ENCODE results near the gene SLC30A7.

The SLC30A7 gene

GRCh38 chr1:100903777-100904176, 7.9 kb downstream of the SLC30A7 start:
- Histone ChIP-seq H3K36me3 (replicated peaks in 1 of 2; ENCODE audit: control insufficient read depth in 2 of 2, insufficient read depth in 2 of 2, low read length in 2 of 2) (peaks cover 9 to 100% of the 10 kb centered on the region in 2 donors), H3K4me3 (ENCODE audit: low read length in 2 of 2) (no peak overlapping the region)
- WGBS, 2 donors (ENCODE audit: extremely low coverage in 2 of 2, insufficient read length in 2 of 2, insufficient replicate concordance in 1 of 2), result no CpG with 5 or more reads among the region's 1 CpG

GRCh38 chr1:100904528-100904927, 8.6 kb downstream of the SLC30A7 start:
- Histone ChIP-seq H3K36me3 (replicated peaks in 1 of 2; ENCODE audit: control insufficient read depth in 2 of 2, insufficient read depth in 2 of 2, low read length in 2 of 2) (peaks cover 7 to 100% of the 10 kb centered on the region in 2 donors), H3K27me3 (ENCODE audit: control insufficient read depth in 3 of 3, insufficient read depth in 3 of 3, low read depth in 1 of 3, low read length in 3 of 3) (no peaks in the 10 kb centered on the region), H3K4me3 (ENCODE audit: low read length in 2 of 2) (no peak overlapping the region), H3K23ac (ENCODE audit: low read depth, low read length, poor library complexity) (no peak overlapping the region), H3K18ac (ENCODE audit: low read length) (no peak overlapping the region), H3K27ac (replicated peaks; ENCODE audit: low read length) (no peak overlapping the region), H3K9me3 (replicated peaks in 1 of 2; ENCODE audit: control insufficient read depth in 2 of 2, insufficient read depth in 1 of 2, low read depth in 1 of 2, low read length in 2 of 2) (peaks cover 3 to 23% of the 10 kb centered on the region in 2 donors), H2BK15ac (ENCODE audit: low read length) (no peak overlapping the region), H2BK5ac (ENCODE audit: low read length) (no peak overlapping the region), H2BK120ac (ENCODE audit: low read depth, low read length) (no peak overlapping the region), H2AFZ (ENCODE audit: low read length) (no peak overlapping the region), H2BK12ac (ENCODE audit: low read length) (no peak overlapping the region), H4K91ac (ENCODE audit: low read depth, low read length, poor library complexity) (no peak overlapping the region), H4K8ac (ENCODE audit: low read depth, low read length) (no peak overlapping the region), H3K4me2 (ENCODE audit: insufficient read depth, low read length, poor library complexity, severe bottlenecking) (no peak overlapping the region), H3K9ac (ENCODE audit: low read depth, low read length, poor library complexity) (no peak overlapping the region), H3K79me1 (ENCODE audit: low read depth, low read length) (peaks cover 5% of the 10 kb centered on the region), H3K14ac (ENCODE audit: low read length) (no peak overlapping the region), H3K4me1 (ENCODE audit: control insufficient read depth in 2 of 2, insufficient read depth in 1 of 2, low read depth in 1 of 2, low read length in 2 of 2) (peaks cover 0 to 4% of the 10 kb centered on the region in 2 donors), H3K4ac (ENCODE audit: low read length) (no peak overlapping the region), H2AK5ac (ENCODE audit: low read depth, low read length) (no peak overlapping the region)
- no CpG with 5 or more reads among the region's 2 CpGs for WGBS, 2 donors (ENCODE audit: extremely low coverage in 2 of 2, insufficient read length in 2 of 2, insufficient replicate concordance in 1 of 2)
- DNase-seq (ENCODE audit: low spot score), result no peak

More at GRCh38 chr1:100903777-100904176, 7.9 kb downstream of the SLC30A7 start:
- Histone ChIP-seq H2AFZ (ENCODE audit: low read length) (no peak overlapping the region), H3K4me2 (ENCODE audit: insufficient read depth, low read length, poor library complexity, severe bottlenecking) (no peak overlapping the region), H3K27me3 (ENCODE audit: control insufficient read depth in 3 of 3, insufficient read depth in 3 of 3, low read depth in 1 of 3, low read length in 3 of 3) (no peaks in the 10 kb centered on the region), H3K9me3 (replicated peaks in 1 of 2; ENCODE audit: control insufficient read depth in 2 of 2, insufficient read depth in 1 of 2, low read depth in 1 of 2, low read length in 2 of 2) (peaks cover 3 to 23% of the 10 kb centered on the region in 2 donors), H2BK12ac (ENCODE audit: low read length) (no peak overlapping the region), H3K23ac (ENCODE audit: low read depth, low read length, poor library complexity) (no peak overlapping the region), H2BK120ac (ENCODE audit: low read depth, low read length) (no peak overlapping the region), H4K91ac (ENCODE audit: low read depth, low read length, poor library complexity) (no peak overlapping the region), H2BK15ac (ENCODE audit: low read length) (no peak overlapping the region), H3K14ac (ENCODE audit: low read length) (no peak overlapping the region), H3K79me1 (ENCODE audit: low read depth, low read length) (peaks cover 5% of the 10 kb centered on the region), H2AK5ac (ENCODE audit: low read depth, low read length) (no peak overlapping the region), H3K4ac (ENCODE audit: low read length) (no peak overlapping the region), H3K27ac (replicated peaks; ENCODE audit: low read length) (no peak overlapping the region), H3K9ac (ENCODE audit: low read depth, low read length, poor library complexity) (no peak overlapping the region), H3K4me1 (ENCODE audit: control insufficient read depth in 2 of 2, insufficient read depth in 1 of 2, low read depth in 1 of 2, low read length in 2 of 2) (peaks cover 0 to 4% of the 10 kb centered on the region in 2 donors), H4K8ac (ENCODE audit: low read depth, low read length) (no peak overlapping the region), H3K18ac (ENCODE audit: low read length) (no peak overlapping the region), H2BK5ac (ENCODE audit: low read length) (no peak overlapping the region)
- no peak for DNase-seq (ENCODE audit: low spot score)

- no peak overlapping the region for H3K9ac ChIP-seq (ENCODE audit: low read depth, low read length, poor library complexity)
- no peak overlapping the region for H4K8ac ChIP-seq (ENCODE audit: low read depth, low read length)
- H3K27me3 ChIP-seq (ENCODE audit: control insufficient read depth in 3 of 3, insufficient read depth in 3 of 3, low read depth in 1 of 3, low read length in 3 of 3), result no peaks in the 10 kb centered on the region
- no peak overlapping the region for H3K4me3 ChIP-seq (ENCODE audit: low read length in 2 of 2)
- peaks cover 6 to 100% of the 10 kb centered on the region in 2 donors for H3K36me3 ChIP-seq (replicated peaks in 1 of 2; ENCODE audit: control insufficient read depth in 2 of 2, insufficient read depth in 2 of 2, low read length in 2 of 2)
- no peak overlapping the region for H2BK12ac ChIP-seq (ENCODE audit: low read length)
- H3K27ac ChIP-seq (replicated peaks; ENCODE audit: low read length), result no peak overlapping the region
- no peak overlapping the region for H2BK15ac ChIP-seq (ENCODE audit: low read length)
- no peak overlapping the region for H2BK120ac ChIP-seq (ENCODE audit: low read depth, low read length)
- no peak overlapping the region for H3K4me2 ChIP-seq (ENCODE audit: insufficient read depth, low read length, poor library complexity, severe bottlenecking)
- peaks cover 5% of the 10 kb centered on the region for H3K79me1 ChIP-seq (ENCODE audit: low read depth, low read length)
- no peak overlapping the region for H4K91ac ChIP-seq (ENCODE audit: low read depth, low read length, poor library complexity)
- no peak overlapping the region for H3K23ac ChIP-seq (ENCODE audit: low read depth, low read length, poor library complexity)
- no peak overlapping the region for H3K18ac ChIP-seq (ENCODE audit: low read length)
- no peak overlapping the region for H3K14ac ChIP-seq (ENCODE audit: low read length)
- H3K4me1 ChIP-seq (ENCODE audit: control insufficient read depth in 2 of 2, insufficient read depth in 1 of 2, low read depth in 1 of 2, low read length in 2 of 2), result peaks cover 0 to 4% of the 10 kb centered on the region in 2 donors
- no peak overlapping the region for H2BK5ac ChIP-seq (ENCODE audit: low read length)
- peaks cover 3 to 23% of the 10 kb centered on the region in 2 donors for H3K9me3 ChIP-seq (replicated peaks in 1 of 2; ENCODE audit: control insufficient read depth in 2 of 2, insufficient read depth in 1 of 2, low read depth in 1 of 2, low read length in 2 of 2)
- H2AFZ ChIP-seq (ENCODE audit: low read length), result no peak overlapping the region
- no CpG with 5 or more reads among the region's 3 CpGs for WGBS, 2 donors (ENCODE audit: extremely low coverage in 2 of 2, insufficient read length in 2 of 2, insufficient replicate concordance in 1 of 2)
- H2AK5ac ChIP-seq (ENCODE audit: low read depth, low read length), result no peak overlapping the region
- no peak overlapping the region for H3K4ac ChIP-seq (ENCODE audit: low read length)
- no peak for DNase-seq (ENCODE audit: low spot score)
Observed at GRCh38 chr1:100905181-100905580, 9.3 kb downstream of the SLC30A7 start.

- no peak overlapping the region for H3K23ac ChIP-seq (ENCODE audit: low read depth, low read length, poor library complexity)
- no peak overlapping the region for H3K4me2 ChIP-seq (ENCODE audit: insufficient read depth, low read length, poor library complexity, severe bottlenecking)
- H3K14ac ChIP-seq (ENCODE audit: low read length), result no peak overlapping the region
- H3K27ac ChIP-seq (replicated peaks; ENCODE audit: low read length), result no peak overlapping the region
- no peak overlapping the region for H4K91ac ChIP-seq (ENCODE audit: low read depth, low read length, poor library complexity)
- peaks cover 9 to 100% of the 10 kb centered on the region in 2 donors for H3K36me3 ChIP-seq (replicated peaks in 1 of 2; ENCODE audit: control insufficient read depth in 2 of 2, insufficient read depth in 2 of 2, low read length in 2 of 2)
- no peak overlapping the region for H2BK120ac ChIP-seq (ENCODE audit: low read depth, low read length)
- no peak overlapping the region for H4K8ac ChIP-seq (ENCODE audit: low read depth, low read length)
- no peaks in the 10 kb centered on the region for H3K27me3 ChIP-seq (ENCODE audit: control insufficient read depth in 3 of 3, insufficient read depth in 3 of 3, low read depth in 1 of 3, low read length in 3 of 3)
- WGBS, 2 donors (ENCODE audit: extremely low coverage in 2 of 2, insufficient read length in 2 of 2, insufficient replicate concordance in 1 of 2), result no CpG with 5 or more reads among the region's 1 CpG
- H2BK5ac ChIP-seq (ENCODE audit: low read length), result no peak overlapping the region
- DNase-seq (ENCODE audit: low spot score), result no peak
- no peak overlapping the region for H3K9ac ChIP-seq (ENCODE audit: low read depth, low read length, poor library complexity)
- peaks cover 5% of the 10 kb centered on the region for H3K79me1 ChIP-seq (ENCODE audit: low read depth, low read length)
- H2BK15ac ChIP-seq (ENCODE audit: low read length), result no peak overlapping the region
- H3K4me3 ChIP-seq (ENCODE audit: low read length in 2 of 2), result no peak overlapping the region
- no peak overlapping the region for H3K18ac ChIP-seq (ENCODE audit: low read length)
- H2AFZ ChIP-seq (ENCODE audit: low read length), result no peak overlapping the region
- peaks cover 3 to 23% of the 10 kb centered on the region in 2 donors for H3K9me3 ChIP-seq (replicated peaks in 1 of 2; ENCODE audit: control insufficient read depth in 2 of 2, insufficient read depth in 1 of 2, low read depth in 1 of 2, low read length in 2 of 2)
- no peak overlapping the region for H2AK5ac ChIP-seq (ENCODE audit: low read depth, low read length)
- H2BK12ac ChIP-seq (ENCODE audit: low read length), result no peak overlapping the region
- H3K4me1 ChIP-seq (ENCODE audit: control insufficient read depth in 2 of 2, insufficient read depth in 1 of 2, low read depth in 1 of 2, low read length in 2 of 2), result peaks cover 0 to 4% of the 10 kb centered on the region in 2 donors
- no peak overlapping the region for H3K4ac ChIP-seq (ENCODE audit: low read length)
Observed at GRCh38 chr1:100907887-100908286, 12.0 kb downstream of the SLC30A7 start.
